Measurements from ENCODE around the gene VILL. TPM values are rescaled to one million over a fixed set of nuclear protein-coding genes. Genes with fewer than 3 reads are reported as not detected.

Gene VILL
- total and polyA plus RNA-seq, 2 donors (not counting 3 experiments of a cell fraction or from before 2014, with no cell fraction given), result 9.0 to 10.0 TPM

DNA sequence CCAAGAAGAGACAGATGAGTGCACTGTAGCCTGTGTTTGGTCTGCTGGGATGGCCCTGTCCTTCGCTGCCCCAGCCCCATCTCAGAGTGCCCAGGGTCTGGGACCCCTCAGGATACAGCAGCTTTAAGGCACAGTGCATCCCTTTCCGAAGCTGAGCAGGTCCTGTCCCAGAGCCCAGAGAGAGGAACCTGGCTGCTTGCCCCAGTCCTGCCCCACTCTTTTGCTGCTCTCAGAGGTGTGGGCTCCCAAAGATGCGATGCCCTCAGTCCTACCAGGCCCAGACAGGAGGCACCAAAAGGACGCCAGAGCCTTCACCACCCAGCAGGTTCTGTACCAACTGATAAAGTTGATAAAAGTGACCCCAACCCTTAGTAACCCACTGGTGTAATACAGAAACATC, 30.6 kb downstream of the VILL start:
- H3K4me1 ChIP-seq (ENCODE audit: control insufficient read depth, extremely low read depth, insufficient read depth, low read length), result peaks cover 10% of the 10 kb centered on the region
- H3K9me3 ChIP-seq (replicated peaks; ENCODE audit: control insufficient read depth, insufficient read depth, low read length), result no peaks in the 10 kb centered on the region
- FAIRE-seq (no peak), DNase-seq (ENCODE audit: low read depth, low spot score) (no peak)
- H3K9ac ChIP-seq (replicated peaks; ENCODE audit: extremely low read depth, insufficient read depth, low read length), result no peak overlapping the region
- intact Hi-C loops (cut with micrococcal nuclease), result no loop called here
- TF ChIP-seq GATA2 (IDR thresholded peaks at IDR 0.05; ENCODE audit: insufficient read depth, insufficient read length, low read depth, low read length) (no peak), JUN (IDR thresholded peaks at IDR 0.05; ENCODE audit: borderline replicate concordance, insufficient read depth, insufficient read length, low read depth) (no peak), MYC (IDR thresholded peaks at IDR 0.05; ENCODE audit: low read depth, low read length) (no peak), FOS (IDR thresholded peaks at IDR 0.05; ENCODE audit: borderline replicate concordance, insufficient read depth, low read length) (no peak), POLR2AphosphoS5 (IDR thresholded peaks at IDR 0.05; ENCODE audit: insufficient read depth, low read depth, low read length) (no peak), EZH2 (IDR thresholded peaks at IDR 0.05; ENCODE audit: borderline replicate concordance, low read depth, low read length, severe bottlenecking) (no peak), POLR2A (IDR thresholded peaks at IDR 0.05; ENCODE audit: low read depth, low read length) (no peak)
- TF ChIP-seq, protein P1, sequence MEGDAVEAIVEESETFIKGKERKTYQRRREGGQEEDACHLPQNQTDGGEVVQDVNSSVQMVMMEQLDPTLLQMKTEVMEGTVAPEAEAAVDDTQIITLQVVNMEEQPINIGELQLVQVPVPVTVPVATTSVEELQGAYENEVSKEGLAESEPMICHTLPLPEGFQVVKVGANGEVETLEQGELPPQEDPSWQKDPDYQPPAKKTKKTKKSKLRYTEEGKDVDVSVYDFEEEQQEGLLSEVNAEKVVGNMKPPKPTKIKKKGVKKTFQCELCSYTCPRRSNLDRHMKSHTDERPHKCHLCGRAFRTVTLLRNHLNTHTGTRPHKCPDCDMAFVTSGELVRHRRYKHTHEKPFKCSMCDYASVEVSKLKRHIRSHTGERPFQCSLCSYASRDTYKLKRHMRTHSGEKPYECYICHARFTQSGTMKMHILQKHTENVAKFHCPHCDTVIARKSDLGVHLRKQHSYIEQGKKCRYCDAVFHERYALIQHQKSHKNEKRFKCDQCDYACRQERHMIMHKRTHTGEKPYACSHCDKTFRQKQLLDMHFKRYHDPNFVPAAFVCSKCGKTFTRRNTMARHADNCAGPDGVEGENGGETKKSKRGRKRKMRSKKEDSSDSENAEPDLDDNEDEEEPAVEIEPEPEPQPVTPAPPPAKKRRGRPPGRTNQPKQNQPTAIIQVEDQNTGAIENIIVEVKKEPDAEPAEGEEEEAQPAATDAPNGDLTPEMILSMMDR (IDR thresholded peaks at IDR 0.05; ENCODE audit: extremely low read depth in 1 of 2, insufficient read depth in 1 of 2, low read depth in 1 of 2, low read length in 2 of 2), result no peak
- TF ChIP-seq, protein P2, sequence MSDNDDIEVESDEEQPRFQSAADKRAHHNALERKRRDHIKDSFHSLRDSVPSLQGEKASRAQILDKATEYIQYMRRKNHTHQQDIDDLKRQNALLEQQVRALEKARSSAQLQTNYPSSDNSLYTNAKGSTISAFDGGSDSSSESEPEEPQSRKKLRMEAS (IDR thresholded peaks at IDR 0.05; ENCODE audit: insufficient read depth, insufficient read length), result no peak
- H3K4me3 ChIP-seq (replicated peaks in 1 of 3; ENCODE audit: insufficient read depth in 1 of 3, low read depth in 1 of 3, low read length in 3 of 3), result no peak overlapping the region
- BruUV-seq (replicated peaks), result no TSS peak
- peaks cover 0 to 4% of the 10 kb centered on the region in 2 experiments for H3K36me3 ChIP-seq (ENCODE audit: control insufficient read depth in 2 of 2, extremely low read depth in 1 of 2, insufficient read depth in 2 of 2, low read length in 2 of 2)
- ChIA-PET CTCF (interaction anchor here (1.2 to 2.1 kb wide), 2 partner anchors 17 to 46 kb away, joined by 4 to 6 read pairs; no protein-coding TSS in a partner anchor), POLR2A (no interaction called here)
- no peak overlapping the region for H3K27ac ChIP-seq (ENCODE audit: insufficient read depth, low read depth, low read length)
- dilution Hi-C loops (cut with MboI; ENCODE audit: extremely low pct_ligation_motif_present, low sequenced_read_pairs), result no loop called here
- H3K9me1 ChIP-seq (replicated peaks; ENCODE audit: control insufficient read depth, extremely low read depth, insufficient read depth, low read length), result no peaks in the 10 kb centered on the region
- H4K20me1 ChIP-seq (replicated peaks; ENCODE audit: control insufficient read depth, extremely low read depth, insufficient read depth, low read length), result no peaks in the 10 kb centered on the region
- H3K79me2 ChIP-seq (ENCODE audit: control insufficient read depth, insufficient read depth, low read length), result no peaks in the 10 kb centered on the region
- no peak overlapping the region for H2AFZ ChIP-seq (ENCODE audit: low read depth, low read length)
- no peaks in the 10 kb centered on the region for H3K27me3 ChIP-seq (ENCODE audit: control insufficient read depth in 2 of 2, insufficient read depth in 2 of 2, low read length in 2 of 2)
- no peak overlapping the region for H3K4me2 ChIP-seq (ENCODE audit: insufficient read depth, low read length)
